Ectodermal cell (in vitro differentiated cells): ENCODE measurements around the gene TFAP2E.

Experiments used
- H3K27ac ChIP-seq: 2 replicates; pipeline ENCODE4 v1.7.0; 2013; ENCODE audit warnings: mild to moderate bottlenecking, low read depth, low read length; ENCODE audit not compliant: insufficient read depth, poor library complexity, severe bottlenecking
- H3K27me3 ChIP-seq: 2 replicates; pipeline ENCODE4 v1.7.0; 2013; ENCODE audit warnings: mild to moderate bottlenecking, low read length; ENCODE audit not compliant: insufficient read depth, control insufficient read depth, poor library complexity, severe bottlenecking
- H3K36me3 ChIP-seq: one replicate; pipeline ENCODE4 v1.7.0; 2013; ENCODE audit warnings: low read length; ENCODE audit not compliant: control insufficient read depth, insufficient read depth
- H3K4me1 ChIP-seq: one replicate; pipeline ENCODE4 v1.7.0; 2013; ENCODE audit warnings: low read length; ENCODE audit not compliant: control insufficient read depth, insufficient read depth
- H3K4me3 ChIP-seq: 2 replicates; pipeline ENCODE4 v1.7.0; 2013; ENCODE audit warnings: low read depth, low read length, control low read depth; ENCODE audit not compliant: insufficient read depth
- H3K9me3 ChIP-seq: 2 replicates; pipeline ENCODE4 v1.7.0; 2013; ENCODE audit warnings: mild to moderate bottlenecking, low read length, moderate library complexity; ENCODE audit not compliant: control insufficient read depth
- WGBS, 2 experiments: methylation state at CpG; one replicate each; pipeline ENCODE4 v1.1.7; 2013; ENCODE audit warnings: missing lambda C conversion rate in 2 of 2; 5-methylcytosine and 5-hydroxymethylcytosine counted together

The TFAP2E gene

GRCh38 chr1:35615440-35615839 is 42.3 kb downstream of the TFAP2E start:
- Histone ChIP-seq H3K9me3 (no peaks in the 10 kb centered on the region), H3K4me1 (no peaks in the 10 kb centered on the region), H3K27ac (no peak overlapping the region), H3K4me3 (no peak overlapping the region), H3K36me3 (peaks cover 9% of the 10 kb centered on the region), H3K27me3 (no peaks in the 10 kb centered on the region)
- WGBS, 2 experiments = 83 to 85% methylated on average over 8 of the region's 8 CpGs

GRCh38 chr1:35619237-35620121 is 46.4 kb downstream of the TFAP2E start:
- no peaks in the 10 kb centered on the region for H3K36me3 ChIP-seq
- H3K9me3 ChIP-seq = no peaks in the 10 kb centered on the region
- H3K27ac ChIP-seq = no peak overlapping the region
- no peak overlapping the region for H3K4me3 ChIP-seq
- H3K4me1 ChIP-seq = peaks cover 11% of the 10 kb centered on the region
- no peaks in the 10 kb centered on the region for H3K27me3 ChIP-seq
- WGBS, 2 experiments = 93 to 95% methylated on average over 5 of the region's 6 CpGs

GRCh38 chr1:35622510-35623178 is 49.5 kb downstream of the TFAP2E start:
- Histone ChIP-seq H3K4me3 (no peak overlapping the region), H3K4me1 (peaks cover 11% of the 10 kb centered on the region), H3K27me3 (no peaks in the 10 kb centered on the region), H3K9me3 (no peaks in the 10 kb centered on the region), H3K36me3 (peaks cover 4% of the 10 kb centered on the region), H3K27ac (no peak overlapping the region)
- WGBS, 2 experiments = 55 to 58% methylated on average over 4 of the region's 4 CpGs

- Histone ChIP-seq H3K27me3 (no peaks in the 10 kb centered on the region), H3K9me3 (no peaks in the 10 kb centered on the region), H3K27ac (no peak overlapping the region), H3K36me3 (peaks cover 4% of the 10 kb centered on the region), H3K4me1 (peaks cover 11% of the 10 kb centered on the region), H3K4me3 (no peak overlapping the region)
Measured at GRCh38 chr1:35623832-35624231, 50.7 kb downstream of the TFAP2E start.

- peaks cover 28% of the 10 kb centered on the region for H3K36me3 ChIP-seq
- H3K27ac ChIP-seq = no peak overlapping the region
- H3K27me3 ChIP-seq = no peaks in the 10 kb centered on the region
- H3K4me1 ChIP-seq = no peaks in the 10 kb centered on the region
- 89 to 100% methylated on average over 2 of the region's 2 CpGs for WGBS, 2 experiments
- no peaks in the 10 kb centered on the region for H3K9me3 ChIP-seq
- no peak overlapping the region for H3K4me3 ChIP-seq
Measured at GRCh38 chr1:35629051-35629450, 55.9 kb downstream of the TFAP2E start.

- Histone ChIP-seq H3K27me3 (no peaks in the 10 kb centered on the region), H3K4me3 (no peak overlapping the region), H3K27ac (no peak overlapping the region), H3K4me1 (no peaks in the 10 kb centered on the region), H3K9me3 (no peaks in the 10 kb centered on the region), H3K36me3 (peaks cover 31% of the 10 kb centered on the region)
- WGBS, 2 experiments = 96 to 97% methylated on average over 3 of the region's 3 CpGs
Measured at GRCh38 chr1:35631396-35631795, 58.3 kb downstream of the TFAP2E start.

- Histone ChIP-seq H3K27me3 (no peaks in the 10 kb centered on the region), H3K36me3 (peaks cover 31% of the 10 kb centered on the region), H3K9me3 (no peaks in the 10 kb centered on the region)
Measured at GRCh38 chr1:35633547-35633946, 60.4 kb downstream of the TFAP2E start.

GRCh38 chr1:35637401-35637809 is 64.3 kb downstream of the TFAP2E start:
- Histone ChIP-seq H3K4me3 (no peak overlapping the region), H3K27me3 (no peaks in the 10 kb centered on the region), H3K36me3 (peaks cover 10% of the 10 kb centered on the region), H3K27ac (no peak overlapping the region), H3K4me1 (peaks cover 4% of the 10 kb centered on the region), H3K9me3 (no peaks in the 10 kb centered on the region)
- 33 to 76% methylated on average over 1 of the region's 1 CpG for WGBS, 2 experiments

More at GRCh38 chr1:35633547-35633946, 60.4 kb downstream of the TFAP2E start:
- Histone ChIP-seq H3K4me1 (no peaks in the 10 kb centered on the region), H3K4me3 (no peak overlapping the region), H3K27ac (no peak overlapping the region)

- Histone ChIP-seq H3K9me3 (no peaks in the 10 kb centered on the region), H3K4me1 (peaks cover 4% of the 10 kb centered on the region), H3K36me3 (no peaks in the 10 kb centered on the region), H3K27ac (peak overlapping the region; percentile 80), H3K4me3 (peak overlapping the region; percentile 93), H3K27me3 (peaks cover 13% of the 10 kb centered on the region)
- WGBS, 2 experiments = 31 to 33% methylated on average over 28 to 29 of the region's 29 CpGs
Measured at GRCh38 chr1:35640380-35641232, 67.5 kb downstream of the TFAP2E start.
